Kidney (tissue), 14 donors: Measurements from ENCODE around the gene CNOT1. TPM values are rescaled to one million over a fixed set of nuclear protein-coding genes. Genes with fewer than 3 reads are reported as not detected.
A peak's percentile ranks its signal among the peaks of the same experiment; 100 is the strongest.

ENCODE experiments used
- DNase-seq, 5 donors: peaks; one replicate each; pipeline ENCODE4 v3.0.0-alpha.2; 2013 to 2020
- FAIRE-seq: peaks from 2 replicates; lab custom pipeline; 2012; peaks lifted over from hg19 to GRCh38; lab: Jason Lieb, UNC
- H3K27ac ChIP-seq, 2 donors: one replicate each; pipeline ENCODE4 v1.7.0; 2013; ENCODE audit warnings: low read depth in 2 of 2, low read length in 2 of 2, inconsistent platforms in 1 of 2
- H3K27me3 ChIP-seq: one replicate; pipeline ENCODE4 v1.7.1; 2013; ENCODE audit warnings: low read length, inconsistent platforms; ENCODE audit not compliant: control insufficient read depth, insufficient read depth
- H3K36me3 ChIP-seq, 3 donors: one replicate each; pipeline versions ENCODE4 v1.7.0 to v1.7.1; 2013; ENCODE audit warnings: low read length in 3 of 3, control low read depth in 1 of 3, inconsistent platforms in 1 of 3; ENCODE audit not compliant: insufficient read depth in 3 of 3, control insufficient read depth in 2 of 3
- H3K4me1 ChIP-seq, 3 donors: one replicate each; pipeline versions ENCODE4 v1.7.0 to v1.7.1; 2013; ENCODE audit warnings: low read length in 3 of 3, inconsistent platforms in 1 of 3, low read depth in 1 of 3; ENCODE audit not compliant: control insufficient read depth in 2 of 3, insufficient read depth in 2 of 3
- H3K4me3 ChIP-seq, 3 donors: one replicate each; pipeline versions ENCODE4 v1.7.0 to v1.8.1; 2013; ENCODE audit warnings: low read length in 3 of 3, control low read depth in 1 of 3, inconsistent platforms in 1 of 3
- H3K9ac ChIP-seq, 3 donors: one replicate each; pipeline versions ENCODE4 v1.7.0 to v1.7.1; 2013; ENCODE audit warnings: low read length in 3 of 3, control low read depth in 1 of 3, inconsistent platforms in 1 of 3
- H3K9me3 ChIP-seq, 3 donors: one replicate each; pipeline versions ENCODE4 v1.7.0 to v1.7.1; 2013; ENCODE audit warnings: low read length in 3 of 3, control low read depth in 1 of 3, inconsistent platforms in 1 of 3; ENCODE audit not compliant: control insufficient read depth in 2 of 3, insufficient read depth in 1 of 3
- intact Hi-C: fragments of 100-400 bp; cut with DNase I; formaldehyde crosslinking; loops from one replicate; pipeline ENCODE4 v1.11.1; 2022
- polyA plus RNA-seq: library from polyadenylated mRNA; stranded (reverse); fragments of 350-450 nt; fragmentation: Illumina TruSeq; extraction: RNeasy Lipid Tissue Mini Kit (QIAGEN cat#74804); gene quantifications from one replicate; pipeline ENCODE4 v1.2.3, GENCODE V29; 2014; ENCODE audit warnings: low read depth, low replicate concordance; ENCODE audit not compliant: insufficient read depth
- total RNA-seq: library from RNA; stranded (reverse); fragmentation: NEBNext Ultra II Directional; extraction: Animal tissue kit (Norgen Biotek cat#: 25700); gene quantifications from one replicate; pipeline ENCODE4 v1.2.1, GENCODE V29; 2021
- TF ChIP-seq, protein P1 (sequence below): IDR thresholded peaks from 3 replicates; pipeline ENCODE4 v1.5.1; 2012; ENCODE audit warnings: mild to moderate bottlenecking, moderate library complexity, borderline replicate concordance; ENCODE audit not compliant: insufficient read depth; ENCODE audit errors: extremely low read depth
- donor health status: control.
- donor health status: control.
- donor health status: control.
- donor health status: control.
- donor health status: control.
- donor health status: DM: yes; HTN: yes; CAD: no.
- donor health status: Normal renal cell carcinoma (clear cell type).

Gene CNOT1
- total and polyA plus RNA-seq, 2 donors from 2014 or later: 54.8 to 147 TPM

GRCh38 chr16:58499092-58499511 is 130.5 kb downstream of the CNOT1 start:
- no peaks in the 10 kb centered on the region for H3K27me3 ChIP-seq
- H3K9ac ChIP-seq: no peak overlapping the region
- H3K36me3 ChIP-seq: no peaks in the 10 kb centered on the region
- intact Hi-C loops: no loop called here
- H3K4me1 ChIP-seq: peaks cover 0 to 9% (median 0%) of the 10 kb centered on the region in 3 donors
- no peak overlapping the region for H3K4me3 ChIP-seq
- TF ChIP-seq, protein P1, sequence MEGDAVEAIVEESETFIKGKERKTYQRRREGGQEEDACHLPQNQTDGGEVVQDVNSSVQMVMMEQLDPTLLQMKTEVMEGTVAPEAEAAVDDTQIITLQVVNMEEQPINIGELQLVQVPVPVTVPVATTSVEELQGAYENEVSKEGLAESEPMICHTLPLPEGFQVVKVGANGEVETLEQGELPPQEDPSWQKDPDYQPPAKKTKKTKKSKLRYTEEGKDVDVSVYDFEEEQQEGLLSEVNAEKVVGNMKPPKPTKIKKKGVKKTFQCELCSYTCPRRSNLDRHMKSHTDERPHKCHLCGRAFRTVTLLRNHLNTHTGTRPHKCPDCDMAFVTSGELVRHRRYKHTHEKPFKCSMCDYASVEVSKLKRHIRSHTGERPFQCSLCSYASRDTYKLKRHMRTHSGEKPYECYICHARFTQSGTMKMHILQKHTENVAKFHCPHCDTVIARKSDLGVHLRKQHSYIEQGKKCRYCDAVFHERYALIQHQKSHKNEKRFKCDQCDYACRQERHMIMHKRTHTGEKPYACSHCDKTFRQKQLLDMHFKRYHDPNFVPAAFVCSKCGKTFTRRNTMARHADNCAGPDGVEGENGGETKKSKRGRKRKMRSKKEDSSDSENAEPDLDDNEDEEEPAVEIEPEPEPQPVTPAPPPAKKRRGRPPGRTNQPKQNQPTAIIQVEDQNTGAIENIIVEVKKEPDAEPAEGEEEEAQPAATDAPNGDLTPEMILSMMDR: no peak
- no peak overlapping the region for H3K27ac ChIP-seq
- no peaks in the 10 kb centered on the region for H3K9me3 ChIP-seq
- no peak for FAIRE-seq
- peak in 1 of 5 donors; percentile 74 for DNase-seq

- FAIRE-seq (no peak), DNase-seq (peak in 2 of 5 donors; percentile 54 to 65)
- no peak overlapping the region for H3K27ac ChIP-seq
- intact Hi-C loops: no loop called here
- peaks cover 0 to 9% (median 0%) of the 10 kb centered on the region in 3 donors for H3K4me1 ChIP-seq
- no peak overlapping the region for H3K4me3 ChIP-seq
- no peak overlapping the region for H3K9ac ChIP-seq
- TF ChIP-seq, protein P1: no peak
- no peaks in the 10 kb centered on the region for H3K36me3 ChIP-seq
- H3K27me3 ChIP-seq: no peaks in the 10 kb centered on the region
- H3K9me3 ChIP-seq: no peaks in the 10 kb centered on the region
Measured at GRCh38 chr16:58498341-58499091, 131.1 kb downstream of the CNOT1 start.

GRCh38 chr16:58497935-58498334 is 131.7 kb downstream of the CNOT1 start:
- Histone ChIP-seq H3K9ac (no peak overlapping the region), H3K4me3 (no peak overlapping the region), H3K4me1 (peaks cover 0 to 9% (median 0%) of the 10 kb centered on the region in 3 donors), H3K9me3 (no peaks in the 10 kb centered on the region), H3K27me3 (no peaks in the 10 kb centered on the region), H3K27ac (no peak overlapping the region), H3K36me3 (no peaks in the 10 kb centered on the region)
- FAIRE-seq (no peak), DNase-seq (peak in 2 of 5 donors; percentile 45 to 58)
- intact Hi-C loops: no loop called here
- TF ChIP-seq, protein P1: no peak
